Measurements from ENCODE around the gene ACSF2.

Gene ACSF2

GRCh38 chr17:50479522-50480141 lies 53.6 kb downstream of the ACSF2 start:
- DNase-seq: peak; percentile 4 to 61 (median 47)

- no peak for DNase-seq
Observed at GRCh38 chr17:50480142-50480764, 54.2 kb downstream of the ACSF2 start.

GRCh38 chr17:50480854-50481490 lies 55.0 kb downstream of the ACSF2 start:
- no peak for DNase-seq

- no peak for DNase-seq
Observed at GRCh38 chr17:50481648-50482047, 55.6 kb downstream of the ACSF2 start.

- no peak for DNase-seq
Observed at GRCh38 chr17:50482110-50482509, 56.1 kb downstream of the ACSF2 start.

GRCh38 chr17:50482516-50482915 lies 56.5 kb downstream of the ACSF2 start:
- DNase-seq: peak; percentile 8 to 62 (median 46)

- DNase-seq: no peak
Observed at GRCh38 chr17:50483266-50483665, 57.2 kb downstream of the ACSF2 start.

- no peak for DNase-seq
Observed at GRCh38 chr17:50484386-50485155, 58.6 kb downstream of the ACSF2 start.

GRCh38 chr17:50487213-50488096 lies 61.4 kb downstream of the ACSF2 start:
- DNase-seq: no peak

GRCh38 chr17:50488880-50489279 lies 62.9 kb downstream of the ACSF2 start:
- DNase-seq: no peak

GRCh38 chr17:50491505-50491904 lies 65.5 kb downstream of the ACSF2 start:
- DNase-seq: no peak

- DNase-seq: no peak
Observed at GRCh38 chr17:50492214-50492613, 66.2 kb downstream of the ACSF2 start.

- no peak for DNase-seq
Observed at GRCh38 chr17:50493744-50494143, 67.7 kb downstream of the ACSF2 start.

- no peak for DNase-seq
Observed at GRCh38 chr17:50495217-50495823, 69.3 kb downstream of the ACSF2 start.

- DNase-seq: no peak
Observed at GRCh38 chr17:50495918-50496317, 69.9 kb downstream of the ACSF2 start.

- no peak for DNase-seq
Observed at GRCh38 chr17:50498021-50498874, 72.2 kb downstream of the ACSF2 start.

GRCh38 chr17:50499270-50499669 lies 73.3 kb downstream of the ACSF2 start:
- DNase-seq: no peak

- no peak for DNase-seq
Observed at GRCh38 chr17:50499721-50500120, 73.7 kb downstream of the ACSF2 start.

GRCh38 chr17:50501054-50501453 lies 75.0 kb downstream of the ACSF2 start:
- no peak for DNase-seq

GRCh38 chr17:50502301-50502990 lies 76.4 kb downstream of the ACSF2 start:
- DNase-seq: no peak

All from stimulated activated naive CD4-positive, alpha-beta T cell (primary cell).